MCF 10A (cell line): ENCODE results near the gene LITAF. TPM values are rescaled to one million over a fixed set of nuclear protein-coding genes. Genes with fewer than 3 reads are reported as not detected.

Experiments
- BruUV-seq: library from RNA; stranded (reverse); fragments of 400-500 nt; replicated peaks from 2 replicates; lab custom pipeline; 2021; lab: Mats Ljungman, UMichigan
- CTCF ChIA-PET: fragments of 300-600 bp; sonication (Branson Sonifier 250); formaldehyde crosslinking; extraction: SDS; loops from one replicate; lab custom pipeline; 2021; ENCODE audit warnings: antibody characterized with exemption, inconsistent platforms; lab: Yijun Ruan, JAX
- POLR2A ChIA-PET: fragments of 300-600, 350-650 bp; sonication (Branson Sonifier 250); formaldehyde crosslinking; extraction: SDS; loops from one replicate; lab custom pipeline; 2020; ENCODE audit warnings: antibody characterized with exemption, inconsistent platforms; lab: Yijun Ruan, JAX
- DNase-seq: peaks from one replicate; pipeline ENCODE4 v3.0.0-alpha.2; 2018; ENCODE audit not compliant: unreplicated experiment
- H3K27ac Mint-ChIP-seq: one replicate; pipeline ENCODE4 v1.8.0; 2022; ENCODE audit warnings: mild to moderate bottlenecking, low read depth, mixed read lengths; ENCODE audit not compliant: unreplicated experiment
- H3K27me3 Mint-ChIP-seq: one replicate; pipeline ENCODE4 v1.8.0; 2022; ENCODE audit warnings: mixed read lengths; ENCODE audit not compliant: insufficient read depth, unreplicated experiment
- H3K36me3 Mint-ChIP-seq: one replicate; pipeline ENCODE4 v1.8.0; 2022; ENCODE audit warnings: mild to moderate bottlenecking, moderate library complexity, mixed read lengths; ENCODE audit not compliant: insufficient read depth, unreplicated experiment
- H3K4me1 Mint-ChIP-seq: one replicate; pipeline ENCODE4 v1.8.0; 2022; ENCODE audit warnings: mixed read lengths; ENCODE audit not compliant: insufficient read depth, unreplicated experiment
- H3K4me3 Mint-ChIP-seq: one replicate; pipeline ENCODE4 v1.8.0; 2022; ENCODE audit warnings: mild to moderate bottlenecking, moderate library complexity, mixed read lengths; ENCODE audit not compliant: unreplicated experiment
- H3K9me3 Mint-ChIP-seq: one replicate; pipeline ENCODE4 v1.8.0; 2022; ENCODE audit warnings: mixed read lengths; ENCODE audit not compliant: unreplicated experiment
- CTCF ChIP-seq: fragments of 200-600 bp; IDR thresholded peaks from one replicate; pipeline ENCODE4 v1.8.0; 2022; ENCODE audit warnings: antibody characterized with exemption, mild to moderate bottlenecking; ENCODE audit not compliant: unreplicated experiment
- intact Hi-C: fragments of 100-400 bp; cut with micrococcal nuclease; formaldehyde crosslinking; loops from 2 replicates; pipeline ENCODE4 v1.14.1; 2022
- total RNA-seq: library from RNA; stranded (reverse); gene quantifications from 2 replicates; pipeline ENCODE4 v1.2.3, GENCODE V29; 2022

Gene LITAF
- total RNA-seq, 1 experiment from 2014 or later, result 120 TPM

GRCh38 chr16:11536104-11536866 is 50.4 kb downstream of the LITAF start:
- Mint-ChIP-seq H3K27ac (no peak overlapping the region), H3K27me3 (no peaks in the 10 kb centered on the region), H3K4me3 (no peak overlapping the region), H3K36me3 (peaks cover 4% of the 10 kb centered on the region), H3K4me1 (peaks cover 20% of the 10 kb centered on the region), H3K9me3 (no peaks in the 10 kb centered on the region)
- ChIA-PET CTCF (interaction anchor here (0.6 to 3.8 kb wide), 11 partner anchors 13 to 1916 kb away, joined by 3 to 23 read pairs (median 4); no protein-coding TSS in a partner anchor), POLR2A (interaction anchor here (0.6 to 3.6 kb wide), 25 partner anchors 10 to 261 kb away, joined by 3 to 37 read pairs (median 7); partner anchors contain the start of genes LITAF, TXNDC11 and ZC3H7A)
- intact Hi-C loops, result no loop called here
- DNase-seq, result no peak
- no TSS peak for BruUV-seq
- no peak for TF ChIP-seq CTCF

- intact Hi-C loops, result no loop called here
- H3K36me3 Mint-ChIP-seq, result peaks cover 4% of the 10 kb centered on the region
- TF ChIP-seq CTCF, result no peak
- ChIA-PET POLR2A (interaction anchor here (0.6 to 3.6 kb wide), 30 partner anchors 10 to 315 kb away, joined by 3 to 37 read pairs (median 5); partner anchors contain the start of genes LITAF, TXNDC11 and ZC3H7A), CTCF (interaction anchor here (0.6 to 3.8 kb wide), 14 partner anchors 18 to 587 kb away, joined by 3 to 23 read pairs (median 6); partner anchors contain the start of gene LITAF)
- BruUV-seq, result no TSS peak
- H3K27ac Mint-ChIP-seq, result no peak overlapping the region
- H3K9me3 Mint-ChIP-seq, result no peaks in the 10 kb centered on the region
- no peak overlapping the region for H3K4me3 Mint-ChIP-seq
- H3K4me1 Mint-ChIP-seq, result peaks cover 17% of the 10 kb centered on the region
- peak; percentile 91 for DNase-seq
- H3K27me3 Mint-ChIP-seq, result no peaks in the 10 kb centered on the region
Measured at GRCh38 chr16:11535494-11535893, 51.2 kb downstream of the LITAF start.

GRCh38 chr16:11534262-11534661 is 52.5 kb downstream of the LITAF start:
- no peaks in the 10 kb centered on the region for H3K9me3 Mint-ChIP-seq
- intact Hi-C loops, result loop anchor here (5.0 kb wide), 1 partner anchor 127 kb away; no protein-coding TSS in a partner anchor
- ChIA-PET CTCF (interaction anchor here (0.5 to 3.8 kb wide), 15 partner anchors 36 to 529 kb away, joined by 3 to 23 read pairs (median 5); partner anchors contain the start of genes LITAF and ZC3H7A), POLR2A (interaction anchor here (1.0 to 3.6 kb wide), 17 partner anchors 21 to 317 kb away, joined by 3 to 37 read pairs (median 7); partner anchors contain the start of genes LITAF, TXNDC11 and ZC3H7A)
- DNase-seq, result peak; percentile 92
- BruUV-seq, result no TSS peak
- no peaks in the 10 kb centered on the region for H3K27me3 Mint-ChIP-seq
- no peak overlapping the region for H3K4me3 Mint-ChIP-seq
- H3K36me3 Mint-ChIP-seq, result peaks cover 4% of the 10 kb centered on the region
- no peak for TF ChIP-seq CTCF
- peaks cover 21% of the 10 kb centered on the region for H3K4me1 Mint-ChIP-seq
- peak overlapping the region; percentile 80 for H3K27ac Mint-ChIP-seq

GRCh38 chr16:11533588-11533987 is 53.1 kb downstream of the LITAF start:
- Mint-ChIP-seq H3K27me3 (no peaks in the 10 kb centered on the region), H3K9me3 (no peaks in the 10 kb centered on the region), H3K4me3 (no peak overlapping the region), H3K27ac (no peak overlapping the region), H3K4me1 (peaks cover 21% of the 10 kb centered on the region), H3K36me3 (peaks cover 4% of the 10 kb centered on the region)
- TF ChIP-seq CTCF, result no peak
- CTCF ChIA-PET, result interaction anchor here (0.6 to 4.3 kb wide), 5 partner anchors 10 to 132 kb away, joined by 3 to 36 read pairs (median 11); no protein-coding TSS in a partner anchor
- intact Hi-C loops, result loop anchor here (2.0 to 5.0 kb wide), 2 partner anchors 51 to 126 kb away; no protein-coding TSS in a partner anchor
- POLR2A ChIA-PET, result interaction anchor here (3.0 to 3.6 kb wide), 3 partner anchors 36 to 107 kb away, joined by 30 to 37 read pairs (median 32); partner anchors contain the start of gene LITAF
- no peak for DNase-seq
- no TSS peak for BruUV-seq
